ENCODE measurements around the gene PNLDC1. TPM values are rescaled to one million over a fixed set of nuclear protein-coding genes. Genes with fewer than 3 reads are reported as not detected.

PNLDC1 gene
- total RNA-seq, 1 donor from 2014 or later = not detected

- Histone ChIP-seq H3K9me3 (no peaks in the 10 kb centered on the region), H3K4me1 (peaks cover 12% of the 10 kb centered on the region), H3K27me3 (no peaks in the 10 kb centered on the region), H3K36me3 (no peaks in the 10 kb centered on the region), H3K27ac (no peak overlapping the region), H3K4me3 (no peak overlapping the region)
- no peak for DNase-seq (ENCODE audit: extremely low spot score in 2 of 2)
- TF ChIP-seq POLR2AphosphoS5 (IDR thresholded peaks at IDR 0.05; ENCODE audit: insufficient read depth in 1 of 2, low read depth in 1 of 2) (no peak), POLR2A (IDR thresholded peaks at IDR 0.05) (no peak), CTCF (IDR thresholded peaks at IDR 0.05) (no peak)
- intact Hi-C loops (cut with DNase I) = no loop called here
Measured at GRCh38 chr6:159832946-159833345, 32.9 kb downstream of the PNLDC1 start.

GRCh38 chr6:159833556-159833955 lies 33.5 kb downstream of the PNLDC1 start:
- Histone ChIP-seq H3K4me3 (no peak overlapping the region), H3K4me1 (peaks cover 12% of the 10 kb centered on the region), H3K27me3 (no peaks in the 10 kb centered on the region), H3K27ac (peak overlapping the region; percentile 12), H3K36me3 (no peaks in the 10 kb centered on the region), H3K9me3 (no peaks in the 10 kb centered on the region)
- no peak for DNase-seq (ENCODE audit: extremely low spot score in 2 of 2)
- no peak for TF ChIP-seq CTCF (IDR thresholded peaks at IDR 0.05)
- TF ChIP-seq POLR2A (IDR thresholded peaks at IDR 0.05) = no peak
- TF ChIP-seq POLR2AphosphoS5 (IDR thresholded peaks at IDR 0.05; ENCODE audit: insufficient read depth in 1 of 2, low read depth in 1 of 2) = no peak
- intact Hi-C loops (cut with DNase I) = no loop called here

- no peak for DNase-seq (ENCODE audit: extremely low spot score in 2 of 2)
- intact Hi-C loops (cut with DNase I) = no loop called here
- TF ChIP-seq POLR2A (IDR thresholded peaks at IDR 0.05) (no peak), POLR2AphosphoS5 (IDR thresholded peaks at IDR 0.05; ENCODE audit: insufficient read depth in 1 of 2, low read depth in 1 of 2) (no peak), CTCF (IDR thresholded peaks at IDR 0.05) (no peak)
- Histone ChIP-seq H3K4me1 (peaks cover 12% of the 10 kb centered on the region), H3K36me3 (no peaks in the 10 kb centered on the region), H3K4me3 (no peak overlapping the region), H3K27ac (peak overlapping the region; percentile 12), H3K9me3 (no peaks in the 10 kb centered on the region), H3K27me3 (no peaks in the 10 kb centered on the region)
Measured at GRCh38 chr6:159833997-159834603, 34.0 kb downstream of the PNLDC1 start.

- TF ChIP-seq POLR2A (IDR thresholded peaks at IDR 0.05) (no peak), POLR2AphosphoS5 (IDR thresholded peaks at IDR 0.05; ENCODE audit: insufficient read depth in 1 of 2, low read depth in 1 of 2) (no peak), CTCF (IDR thresholded peaks at IDR 0.05) (no peak)
- H3K27ac ChIP-seq = no peak overlapping the region
- DNase-seq (ENCODE audit: extremely low spot score in 2 of 2) = no peak
- no peaks in the 10 kb centered on the region for H3K27me3 ChIP-seq
- no peaks in the 10 kb centered on the region for H3K36me3 ChIP-seq
- intact Hi-C loops (cut with DNase I) = no loop called here
- no peaks in the 10 kb centered on the region for H3K9me3 ChIP-seq
- peaks cover 12% of the 10 kb centered on the region for H3K4me1 ChIP-seq
- no peak overlapping the region for H3K4me3 ChIP-seq
Measured at GRCh38 chr6:159836718-159837490, 36.8 kb downstream of the PNLDC1 start.

GRCh38 chr6:159837511-159837910 lies 37.4 kb downstream of the PNLDC1 start:
- no peaks in the 10 kb centered on the region for H3K9me3 ChIP-seq
- DNase-seq (ENCODE audit: extremely low spot score in 2 of 2) = peak in 1 of 2 donors; percentile 44
- H3K36me3 ChIP-seq = no peaks in the 10 kb centered on the region
- no peak for TF ChIP-seq POLR2A (IDR thresholded peaks at IDR 0.05)
- no peak for TF ChIP-seq POLR2AphosphoS5 (IDR thresholded peaks at IDR 0.05; ENCODE audit: insufficient read depth in 1 of 2, low read depth in 1 of 2)
- no peak for TF ChIP-seq CTCF (IDR thresholded peaks at IDR 0.05)
- no peak overlapping the region for H3K27ac ChIP-seq
- intact Hi-C loops (cut with DNase I) = no loop called here
- H3K27me3 ChIP-seq = no peaks in the 10 kb centered on the region
- peaks cover 12% of the 10 kb centered on the region for H3K4me1 ChIP-seq
- H3K4me3 ChIP-seq = no peak overlapping the region

All from vagina (tissue), 2 donors.